ENCODE results near the gene HNRNPCL1.
"Not testable (repeated sequence)": the region's sequence is repeated elsewhere in the genome, so short reads cannot be mapped to it uniquely, and the experiment has no call there.

HNRNPCL1 gene

DNA sequence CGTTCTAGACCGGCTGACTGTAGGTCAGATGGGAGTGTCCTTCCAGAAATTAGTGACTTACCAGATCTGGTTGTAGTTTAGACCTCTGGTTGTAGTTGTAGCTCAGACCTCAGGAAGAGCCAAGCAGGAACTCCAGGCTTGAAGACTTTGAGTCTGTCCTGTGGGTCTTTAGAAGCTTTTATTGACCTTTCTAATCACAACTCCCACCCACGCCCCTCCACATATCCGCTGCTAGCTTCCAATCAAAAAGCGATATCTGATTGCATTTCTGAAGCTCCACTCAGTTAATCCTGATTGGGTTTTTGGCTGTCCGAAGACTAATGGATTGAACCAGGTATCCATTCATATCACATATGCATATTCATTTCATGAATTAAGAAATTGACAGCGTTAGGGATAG lies at the start of gene HNRNPCL1:
Gene HNRNPCL1, minus strand, starts transcription at position 101 of the 400 bp plus-strand sequence. CDS start 431 bp downstream, outside the sequence.
- DNase-seq = not testable (repeated sequence)

DNA sequence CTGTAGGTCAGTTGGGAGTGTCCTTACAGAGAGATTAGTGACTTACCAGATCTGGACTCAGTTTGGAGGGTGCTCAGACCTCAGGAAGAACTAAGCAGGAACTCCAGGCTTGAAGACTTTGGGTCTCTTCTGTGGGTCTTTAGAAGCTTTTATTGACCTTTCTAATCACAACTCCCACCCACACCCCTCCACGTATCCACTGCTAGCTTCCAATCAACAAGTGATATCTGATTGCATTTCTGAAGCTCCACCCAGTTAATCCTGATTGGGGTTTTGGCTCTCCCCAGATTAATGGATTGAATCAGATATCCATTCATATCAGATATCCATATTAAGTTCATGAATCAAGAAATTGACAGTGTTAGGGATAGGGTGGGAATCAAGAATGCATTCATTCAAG lies 49.6 kb upstream of the HNRNPCL1 start, which contains the start of gene PRAMEF10:
Gene PRAMEF10, minus strand, starts transcription at position 101 of the 400 bp plus-strand sequence. CDS start 2,423 bp downstream, outside the sequence.
- not testable (repeated sequence) for DNase-seq

DNA sequence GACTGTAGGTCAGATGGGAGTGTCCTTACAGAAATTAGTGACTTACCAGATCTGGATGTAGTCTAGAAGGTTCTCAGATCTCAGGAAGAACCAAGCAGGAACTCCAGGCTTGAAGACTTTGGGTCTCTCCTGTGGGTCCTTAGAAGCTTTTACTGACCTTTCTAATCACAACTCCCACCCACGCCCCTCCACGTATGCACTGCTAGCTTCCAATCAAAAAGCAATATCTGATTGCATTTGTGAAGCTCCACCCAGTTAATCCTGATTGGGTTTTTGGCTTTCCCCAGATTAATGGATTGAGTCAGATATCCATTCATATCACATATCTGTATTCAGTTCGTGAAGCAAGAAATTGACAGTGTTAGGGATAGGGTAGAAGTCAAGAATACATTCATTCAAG lies 37.6 kb upstream of the HNRNPCL1 start, which contains the start of gene PRAMEF4:
Gene PRAMEF4, minus strand, starts transcription at position 101 of the 400 bp plus-strand sequence. CDS start 2,807 bp downstream, outside the sequence.
- not testable (repeated sequence) for DNase-seq

DNA sequence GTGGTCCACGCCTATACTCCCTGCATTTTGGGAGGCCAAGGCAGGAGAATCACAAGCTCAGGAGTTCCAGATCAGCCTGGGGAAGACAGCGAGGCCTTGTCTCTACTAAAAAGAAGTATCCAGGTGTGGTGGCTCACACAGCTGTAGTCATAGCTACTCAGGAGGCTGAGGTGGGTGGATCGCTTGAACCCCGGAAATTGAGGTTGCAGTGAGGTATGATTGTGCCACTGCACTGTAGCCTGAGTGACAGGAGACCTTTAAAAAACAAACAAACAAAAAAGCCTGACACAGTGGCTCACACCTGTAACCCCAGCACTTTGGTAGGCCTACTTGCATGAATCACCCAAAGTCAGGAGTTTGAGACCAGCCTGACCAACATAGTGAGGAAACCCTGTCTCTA lies 29.9 kb upstream of the HNRNPCL1 start:
- not testable (repeated sequence) for DNase-seq

DNA sequence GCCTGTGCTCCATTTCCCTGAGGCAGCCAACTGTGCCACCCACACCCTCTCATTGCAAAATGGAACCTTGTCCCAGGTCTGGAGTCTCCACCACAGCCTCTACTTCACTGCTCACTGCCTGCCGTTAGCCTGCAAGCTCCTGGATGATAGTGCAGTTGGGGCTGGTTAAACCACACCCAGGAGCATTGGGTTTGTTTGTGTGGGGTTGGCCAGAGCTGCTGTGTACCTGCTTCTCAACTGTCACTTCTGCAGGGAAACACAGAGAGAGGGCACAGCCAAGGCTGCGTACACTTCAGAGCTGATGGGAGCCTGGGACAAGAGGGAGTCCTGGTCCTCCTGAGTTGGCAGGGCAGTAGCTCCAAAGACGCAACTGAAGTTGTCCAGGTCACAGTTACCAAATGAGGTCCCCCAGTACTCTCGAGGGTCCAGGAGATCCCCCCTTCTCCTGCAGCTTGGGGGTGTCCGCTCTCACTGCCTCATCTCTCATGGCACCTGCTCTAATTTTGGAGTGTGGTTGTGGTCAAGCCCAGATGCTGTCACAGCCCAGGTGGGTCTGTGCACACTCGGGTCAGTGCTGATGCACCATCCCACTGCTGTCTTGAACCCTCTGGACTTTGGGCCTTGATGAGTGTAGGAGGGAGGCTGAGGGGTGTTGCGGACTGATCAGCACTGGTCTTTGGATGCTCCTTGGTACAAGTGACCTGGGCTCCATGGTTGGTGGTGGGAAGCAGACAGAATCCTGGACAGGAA lies 14.8 kb upstream of the HNRNPCL1 start:
- not testable (repeated sequence) for DNase-seq

DNA sequence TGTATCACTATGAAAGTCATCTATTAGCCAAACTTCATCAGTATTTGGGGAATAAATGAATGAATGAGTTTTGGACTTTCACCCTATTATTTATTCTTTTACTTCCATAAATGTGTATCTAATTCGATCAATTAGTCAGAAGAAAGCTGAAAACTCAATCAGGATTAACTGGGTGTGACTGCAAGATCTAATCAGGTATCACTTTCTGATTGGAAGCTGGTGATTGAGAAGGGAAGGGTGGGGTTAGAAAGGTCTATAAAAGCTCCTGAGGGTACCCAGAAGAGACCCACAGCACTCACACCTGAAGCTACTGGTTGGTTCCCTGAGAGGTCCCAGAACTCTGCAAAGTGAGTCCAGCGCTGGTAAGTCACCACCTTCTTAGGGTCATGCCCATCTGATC lies 8.3 kb upstream of the HNRNPCL1 start, which contains the start of gene PRAMEF2:
Gene PRAMEF2, plus strand, starts transcription at position 301 of the 400 bp plus-strand sequence. CDS start 1,924 bp downstream, outside the sequence.
- not testable (repeated sequence) for DNase-seq

DNA sequence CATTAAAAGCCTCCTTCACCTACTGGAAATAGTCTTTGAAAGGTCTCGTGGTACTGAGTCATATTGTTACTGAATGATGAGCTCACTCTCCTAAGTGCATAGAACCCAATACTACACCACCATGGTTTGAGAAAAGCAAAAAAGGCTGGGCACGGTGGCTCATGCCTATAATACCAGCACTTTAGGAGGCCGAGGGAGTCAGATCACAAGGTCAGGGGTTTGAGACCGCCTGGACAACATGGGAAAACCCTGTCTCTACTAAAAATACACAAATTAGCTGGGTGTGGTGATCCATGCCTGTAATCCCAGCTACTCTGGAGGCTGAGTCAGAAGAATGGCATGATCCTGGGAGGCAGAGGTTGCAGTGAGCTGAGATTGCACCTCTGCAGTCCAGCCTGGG lies 3.3 kb upstream of the HNRNPCL1 start:
- no peak for DNase-seq

DNA sequence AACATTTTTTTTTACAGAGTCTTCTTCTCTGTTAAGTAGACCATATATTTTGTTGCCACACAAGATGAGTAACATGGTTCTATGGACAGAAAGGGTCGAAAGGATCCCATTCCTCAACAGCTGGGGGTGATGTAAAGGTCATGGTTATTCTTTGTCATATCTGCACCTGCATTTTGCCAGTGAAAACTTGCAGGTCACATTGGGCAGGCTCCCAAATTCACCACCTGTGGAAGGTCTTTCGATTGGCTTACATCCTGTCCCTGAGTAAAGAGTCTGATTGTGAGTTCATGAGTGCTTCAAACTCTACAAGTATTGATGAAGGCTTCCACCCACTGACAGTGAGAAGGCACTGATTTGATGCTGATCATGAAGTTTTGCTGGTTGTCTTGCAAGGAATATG lies 15.3 kb downstream of the HNRNPCL1 start:
- DNase-seq = not testable (repeated sequence)

DNA sequence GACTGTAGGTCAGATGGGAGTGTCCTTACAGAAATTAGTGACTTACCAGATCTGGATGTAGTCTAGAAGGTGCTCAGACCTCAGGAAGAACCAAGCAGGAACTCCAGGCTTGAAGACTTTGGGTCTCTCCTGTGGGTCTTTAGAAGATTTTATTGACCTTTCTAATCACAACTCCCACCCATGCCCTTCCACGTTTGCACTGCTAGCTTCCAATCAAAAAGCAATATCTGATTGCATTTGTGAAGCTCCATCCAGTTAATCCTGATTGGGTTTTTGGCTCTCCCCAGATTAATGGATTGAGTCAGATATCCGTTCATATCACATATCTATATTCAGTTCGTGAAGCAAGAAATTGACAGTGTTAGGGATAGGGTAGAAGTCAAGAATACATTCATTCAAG lies 17.2 kb downstream of the HNRNPCL1 start, which contains the start of gene PRAMEF11:
Gene PRAMEF11, minus strand, starts transcription at position 101 of the 400 bp plus-strand sequence. CDS start 2,621 bp downstream, outside the sequence.
- not testable (repeated sequence) for DNase-seq

DNA sequence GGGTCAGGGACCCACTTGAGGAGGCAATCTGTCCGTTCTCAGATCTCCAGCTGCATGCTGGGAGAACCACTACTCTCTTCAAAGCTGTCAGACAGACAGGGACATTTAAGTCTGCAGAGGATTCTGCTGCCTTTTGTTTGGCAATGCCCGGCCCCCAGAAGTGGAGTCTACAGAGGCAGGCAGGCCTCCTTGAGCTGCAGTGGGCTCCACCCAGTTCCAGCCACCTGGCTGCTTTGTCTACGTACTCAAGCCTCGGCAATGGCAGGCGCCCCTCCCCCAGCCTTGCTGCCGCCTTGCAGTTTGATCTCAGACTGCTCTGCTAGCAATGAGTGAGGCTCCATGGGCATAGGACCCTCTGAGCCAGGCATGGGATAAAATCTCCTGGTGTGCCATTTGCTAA lies 29.5 kb downstream of the HNRNPCL1 start:
- DNase-seq = not testable (repeated sequence)

DNA sequence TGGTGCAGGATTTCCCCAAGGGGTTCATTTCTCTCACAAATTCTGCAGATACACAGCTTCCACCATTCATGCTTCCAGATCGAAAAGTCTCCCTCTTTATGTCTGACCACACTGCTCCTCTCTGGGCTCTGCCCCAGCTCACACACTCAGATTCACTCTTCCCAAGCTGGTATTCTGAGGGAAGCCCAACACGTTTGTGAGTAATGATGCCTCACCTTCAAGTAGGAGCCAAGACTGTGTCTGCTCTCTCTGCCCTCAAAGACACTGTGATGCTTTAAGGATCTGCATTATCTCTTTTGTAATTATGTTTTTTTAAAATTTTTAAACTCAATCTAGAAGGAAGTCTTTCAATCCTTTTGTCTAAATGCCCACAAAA lies 37.1 kb downstream of the HNRNPCL1 start:
- no peak for DNase-seq

DNA sequence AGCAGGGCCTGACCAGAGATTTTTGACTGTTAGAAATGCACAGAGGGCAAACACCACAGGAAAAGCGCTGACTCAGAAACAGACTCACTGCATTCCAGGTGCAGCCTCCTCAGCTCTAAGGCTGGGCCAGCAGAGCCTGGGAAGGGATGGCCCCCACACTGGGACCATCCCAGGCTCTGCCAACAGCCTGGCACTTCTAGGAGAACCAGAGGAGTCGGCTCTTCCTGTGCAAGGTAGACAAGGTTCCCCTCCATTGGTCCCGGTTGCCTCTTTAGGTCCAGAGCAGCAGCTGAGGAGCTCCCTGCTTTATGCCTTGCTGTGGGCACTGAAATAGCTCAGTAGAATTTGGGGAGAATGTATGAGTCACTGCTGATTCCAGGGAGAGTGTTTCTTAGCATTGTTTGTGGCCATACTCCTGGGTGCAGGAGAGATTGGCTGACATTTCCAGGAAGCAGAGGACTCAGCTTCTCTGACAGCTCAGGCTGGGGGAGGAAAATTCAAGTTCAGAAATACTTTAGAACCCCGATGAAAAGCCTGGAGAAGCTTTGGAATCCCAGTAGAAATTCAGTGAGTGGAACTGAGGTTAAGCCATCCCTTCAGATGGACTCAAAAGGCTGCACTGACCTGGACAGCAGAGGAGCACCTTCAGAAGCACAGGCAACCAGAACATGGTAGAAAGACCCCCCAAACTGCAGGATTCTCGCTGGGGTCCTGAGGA lies 37.7 kb downstream of the HNRNPCL1 start:
- DNase-seq = no peak

DNA sequence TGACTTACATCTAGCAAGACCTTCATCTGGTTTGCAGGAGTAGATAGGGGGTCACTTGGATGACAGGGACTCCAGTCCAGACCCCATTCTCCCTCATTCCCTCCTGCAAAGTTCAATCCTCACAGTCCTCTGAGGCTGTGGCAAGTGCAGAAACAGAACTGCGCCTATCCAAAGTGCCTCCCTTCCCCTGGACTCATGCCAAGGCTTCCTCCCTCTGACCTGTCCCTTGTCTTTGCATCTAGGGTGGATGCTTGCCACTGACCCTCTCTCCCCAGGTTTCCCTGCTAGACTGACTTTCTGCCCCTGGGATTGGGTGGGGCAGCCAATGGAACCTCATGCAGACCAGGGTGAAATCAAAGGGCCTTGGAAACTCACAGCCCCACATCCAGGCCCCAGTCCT lies 38.6 kb downstream of the HNRNPCL1 start:
- DNase-seq = no peak

DNA sequence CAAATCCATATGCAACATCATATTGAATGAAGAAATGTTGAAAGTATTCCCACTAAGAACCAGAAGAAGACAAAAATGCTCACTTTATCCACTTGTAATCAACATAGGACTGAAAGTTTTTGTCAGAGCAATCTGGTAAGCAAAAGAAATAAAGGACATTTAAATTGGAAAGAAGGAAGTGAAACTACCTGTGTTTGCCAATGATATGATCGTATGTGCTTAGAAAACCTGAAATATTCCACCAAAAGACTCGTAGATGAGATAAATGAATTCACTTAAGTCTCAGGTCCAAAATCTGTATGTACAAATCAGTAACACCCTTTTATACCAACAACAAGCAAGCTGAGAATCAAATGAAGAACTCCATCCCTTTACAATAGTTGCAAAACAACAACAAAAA lies 48.8 kb downstream of the HNRNPCL1 start:
- no peak for DNase-seq

DNA sequence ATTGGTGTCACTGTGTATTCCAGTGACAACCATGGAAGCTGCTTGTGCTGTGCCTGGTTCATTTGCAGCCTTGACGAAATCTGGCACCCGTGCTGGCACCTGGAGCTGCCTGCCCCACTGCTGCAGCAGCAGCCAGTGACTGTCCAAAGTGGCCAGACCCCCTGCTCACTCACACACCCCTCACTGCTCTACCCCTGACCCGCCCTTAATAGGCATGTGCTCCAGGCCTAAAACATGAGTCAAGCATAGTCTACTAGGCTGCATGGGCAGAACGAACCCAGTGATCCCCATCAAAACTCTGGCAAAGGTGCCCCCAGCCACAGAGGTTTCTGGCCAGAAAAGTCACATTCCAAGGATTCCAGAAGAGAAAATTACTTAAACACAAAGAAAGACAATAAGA lies 49.6 kb downstream of the HNRNPCL1 start:
- DNase-seq = no peak

Data from activated CD4-positive, alpha-beta T cell treated with anti-CD3 and anti-CD28 coated beads, Interleukin-2, amount 50 U/mL, for 48 hours (primary cell).